ENCODE data around the gene PITRM1. TPM values are rescaled to one million over a fixed set of nuclear protein-coding genes. Genes with fewer than 3 reads are reported as not detected.

Gene PITRM1
- total RNA-seq, 1 experiment from 2014 or later, result 40.7 TPM

GRCh38 chr10:3126741-3127346, 45.7 kb downstream of the PITRM1 start:
- TF ChIP-seq JAZF1 (CRISPR knock-in tag; IDR thresholded peaks at IDR 0.05), result no peak
- no peak for TF ChIP-seq RELA (CRISPR knock-in tag; IDR thresholded peaks at IDR 0.05; ENCODE audit: borderline replicate concordance)
- no peak for TF ChIP-seq SMAD4 (CRISPR knock-in tag; IDR thresholded peaks at IDR 0.05)
- TF ChIP-seq ZNF396 (CRISPR knock-in tag; IDR thresholded peaks at IDR 0.05; ENCODE audit: borderline replicate concordance), result no peak
- no peak for TF ChIP-seq ZNF281 (CRISPR knock-in tag; IDR thresholded peaks at IDR 0.05)
- no peak for TF ChIP-seq OVOL2 (CRISPR knock-in tag; IDR thresholded peaks at IDR 0.05; ENCODE audit: borderline replicate concordance)
- no peak for TF ChIP-seq TEAD1 (CRISPR knock-in tag; IDR thresholded peaks at IDR 0.05)
- no peak for TF ChIP-seq NR3C1 (CRISPR knock-in tag; conservative IDR thresholded peaks at IDR 0.05; ENCODE audit: low read depth)
- TF ChIP-seq AR (CRISPR knock-in tag; IDR thresholded peaks at IDR 0.05), result no peak
- TF ChIP-seq ELF4 (CRISPR knock-in tag; IDR thresholded peaks at IDR 0.05; ENCODE audit: low read depth), result no peak
- no peak for TF ChIP-seq USF2 (CRISPR knock-in tag; IDR thresholded peaks at IDR 0.05)
- TF ChIP-seq IRF2 (CRISPR knock-in tag; IDR thresholded peaks at IDR 0.05; ENCODE audit: borderline replicate concordance, low read depth), result no peak
- no peak for TF ChIP-seq NR1H2 (CRISPR knock-in tag; IDR thresholded peaks at IDR 0.05)
- no peak for TF ChIP-seq E2F5 (CRISPR knock-in tag; IDR thresholded peaks at IDR 0.05)
- TF ChIP-seq JUN (CRISPR knock-in tag; IDR thresholded peaks at IDR 0.05), result no peak
- no peak for TF ChIP-seq E2F1 (CRISPR knock-in tag; IDR thresholded peaks at IDR 0.05)
- no peak for TF ChIP-seq FOXP1 (CRISPR knock-in tag; IDR thresholded peaks at IDR 0.05; ENCODE audit: borderline replicate concordance)
- no peak for TF ChIP-seq TEAD4 (CRISPR knock-in tag; IDR thresholded peaks at IDR 0.05)
- ATAC-seq, result no peak
- H3K36me3 Mint-ChIP-seq, result peaks cover 66% of the 10 kb centered on the region
- no peaks in the 10 kb centered on the region for H3K27me3 Mint-ChIP-seq (ENCODE audit: low read depth)
- CTCF ChIA-PET, result no interaction called here
- no peaks in the 10 kb centered on the region for H3K9me3 Mint-ChIP-seq
- H3K27ac Mint-ChIP-seq, result 0 out of 2 replicates have a peak overlapping the region, but pooled peaks have one; percentile 19
- POLR2A ChIA-PET, result no interaction called here
- no peaks in the 10 kb centered on the region for H3K4me1 Mint-ChIP-seq
- DNase-seq (ENCODE audit: low spot score), result no peak
- H3K4me3 Mint-ChIP-seq, result no peak overlapping the region
